ENCODE data around the gene SMC4.

The SMC4 gene

DNA sequence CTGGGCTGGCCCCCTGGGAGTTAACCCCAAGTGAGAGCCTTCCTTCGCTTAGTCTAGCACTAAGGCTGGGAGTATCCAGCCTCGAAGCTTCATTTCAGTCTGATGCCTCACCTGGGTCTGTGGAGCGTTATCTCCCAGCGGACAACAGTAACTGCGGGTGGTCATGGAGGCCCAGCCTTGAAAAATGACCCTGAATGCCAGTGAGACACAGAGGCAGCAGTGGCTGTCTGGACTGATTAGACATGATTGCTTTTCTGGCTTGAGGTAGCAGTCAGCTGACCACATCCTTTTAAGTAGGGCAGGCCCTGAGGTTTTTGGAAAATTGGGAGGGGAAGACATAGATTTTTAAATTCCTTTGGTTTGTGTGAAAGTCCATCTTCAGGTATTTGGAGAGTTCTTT lies 78.3 kb downstream of the SMC4 start:
- no peak for DNase-seq (ENCODE audit: low read depth in 2 of 2)

DNA sequence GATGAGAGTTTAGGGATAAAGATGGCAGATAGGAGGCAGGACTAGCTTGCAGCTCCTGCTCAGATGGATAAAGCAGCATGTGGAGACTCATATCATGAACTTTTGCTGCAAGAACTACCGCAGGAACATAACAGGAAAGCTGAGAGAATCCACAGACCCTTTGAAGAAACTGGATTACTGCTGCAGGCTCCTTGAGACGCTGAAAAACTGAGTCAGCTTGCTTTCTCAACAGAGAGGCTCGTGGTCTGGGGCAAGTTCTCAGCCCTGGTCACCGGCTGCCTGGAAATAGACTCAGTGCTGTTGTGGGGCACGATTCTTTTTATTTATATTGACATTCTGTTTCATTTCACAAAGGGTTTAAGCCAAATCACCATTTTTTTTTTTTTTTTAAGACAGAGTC lies 78.9 kb downstream of the SMC4 start:
- DNase-seq (ENCODE audit: low read depth in 2 of 2): no peak

DNA sequence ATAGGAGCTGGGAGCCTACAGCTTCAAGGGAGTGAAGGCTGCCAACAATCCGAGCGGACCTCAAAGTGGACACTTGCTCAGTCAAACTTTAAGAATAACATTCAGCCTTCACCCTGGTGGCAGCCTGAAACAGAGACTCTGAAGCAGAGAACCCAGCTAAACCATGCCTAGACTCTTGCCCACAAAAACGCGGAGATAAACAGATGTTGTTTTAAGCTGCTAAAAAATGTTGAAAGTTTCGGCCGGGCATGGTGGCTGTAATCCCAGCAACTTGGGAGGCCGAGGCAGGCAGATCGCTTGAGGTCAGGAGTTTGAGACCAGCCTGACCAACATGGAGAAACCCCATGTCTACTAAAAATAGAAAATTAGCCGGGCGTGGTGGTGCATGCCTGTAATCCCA lies 79.9 kb downstream of the SMC4 start:
- DNase-seq (ENCODE audit: low read depth in 2 of 2): no peak

DNA sequence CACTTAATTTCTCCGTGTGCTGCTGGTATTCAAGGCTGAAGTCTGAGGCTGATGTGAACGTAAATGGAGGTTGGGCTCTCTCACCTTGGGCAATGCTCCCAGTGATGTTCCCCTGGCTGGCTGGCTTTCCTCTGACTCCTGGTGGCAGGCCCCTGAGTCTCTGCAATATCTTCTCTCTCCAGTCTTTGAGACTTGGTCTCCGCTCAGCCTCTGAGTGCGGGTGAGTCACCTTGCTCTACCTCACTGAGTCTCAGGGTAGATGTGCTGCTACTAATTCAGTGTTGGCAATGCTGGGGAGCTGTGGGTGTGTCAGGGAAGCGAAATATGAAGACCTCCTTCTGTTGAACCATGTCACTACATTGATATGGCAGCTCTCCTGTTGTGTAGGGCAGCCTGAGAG lies 81.5 kb downstream of the SMC4 start:
- no peak for DNase-seq (ENCODE audit: low read depth in 2 of 2)

DNA sequence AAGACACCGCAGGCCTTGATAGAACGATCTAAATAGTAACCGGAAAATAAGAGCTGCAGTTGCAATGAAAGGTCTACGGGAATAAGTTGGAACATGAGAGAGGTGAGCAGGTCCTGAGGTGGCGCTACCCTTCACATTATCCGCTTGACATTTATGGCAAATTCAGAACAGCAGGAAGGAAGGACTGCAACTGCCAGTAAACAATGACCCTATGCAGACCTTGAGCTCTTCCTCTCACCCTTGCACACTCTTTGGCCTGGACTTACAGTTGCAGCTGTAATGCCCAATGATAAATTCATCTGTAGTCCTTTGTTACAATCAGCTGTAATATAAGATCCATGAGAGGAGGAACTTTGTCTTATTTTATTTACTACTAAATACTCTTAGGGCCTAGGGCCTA lies 82.4 kb downstream of the SMC4 start:
- DNase-seq (ENCODE audit: low read depth in 2 of 2): no peak

DNA sequence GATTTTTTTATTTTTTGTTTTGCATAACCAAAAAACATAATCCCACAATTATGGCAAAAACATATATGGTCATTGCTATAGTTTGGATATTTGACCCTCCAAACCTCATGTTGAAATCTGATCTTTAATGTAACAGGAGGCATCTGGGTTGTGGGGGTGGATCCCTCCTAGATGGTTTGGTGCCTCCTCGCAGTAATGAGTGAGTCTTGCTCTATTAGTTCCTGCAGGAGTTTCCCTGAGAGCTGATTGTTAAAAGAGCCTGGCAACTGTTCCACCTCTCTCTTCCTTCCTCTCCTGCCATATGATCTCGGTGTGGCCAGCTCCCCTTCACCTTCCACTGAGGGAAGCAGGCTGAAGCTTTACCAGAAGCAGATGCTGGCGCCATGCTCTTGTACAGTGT lies 83.3 kb downstream of the SMC4 start:
- no peak for DNase-seq (ENCODE audit: low read depth in 2 of 2)

All from stimulated activated CD4-positive, alpha-beta T cell treated with anti-CD3 and anti-CD28 coated beads, Interleukin-1b, Interleukin-23, amount 100 ng/mL, for 1 hour (primary cell).